Hematopoietic multipotent progenitor cell treated with erythropoietin and hydrocortisone succinate and interleukin-3 and kit ligand, for 17 days (in vitro differentiated cells): ENCODE data around the gene THSD7B.
"Not testable (repeated sequence)": the region's sequence is repeated elsewhere in the genome, so short reads cannot be mapped to it uniquely, and the experiment has no call there.

Experiments used
- DNase-seq: peaks from one replicate; pipeline ENCODE4 v3.0.0-alpha.2; 2015; ENCODE audit warnings: low spot score

Gene THSD7B, protein sequence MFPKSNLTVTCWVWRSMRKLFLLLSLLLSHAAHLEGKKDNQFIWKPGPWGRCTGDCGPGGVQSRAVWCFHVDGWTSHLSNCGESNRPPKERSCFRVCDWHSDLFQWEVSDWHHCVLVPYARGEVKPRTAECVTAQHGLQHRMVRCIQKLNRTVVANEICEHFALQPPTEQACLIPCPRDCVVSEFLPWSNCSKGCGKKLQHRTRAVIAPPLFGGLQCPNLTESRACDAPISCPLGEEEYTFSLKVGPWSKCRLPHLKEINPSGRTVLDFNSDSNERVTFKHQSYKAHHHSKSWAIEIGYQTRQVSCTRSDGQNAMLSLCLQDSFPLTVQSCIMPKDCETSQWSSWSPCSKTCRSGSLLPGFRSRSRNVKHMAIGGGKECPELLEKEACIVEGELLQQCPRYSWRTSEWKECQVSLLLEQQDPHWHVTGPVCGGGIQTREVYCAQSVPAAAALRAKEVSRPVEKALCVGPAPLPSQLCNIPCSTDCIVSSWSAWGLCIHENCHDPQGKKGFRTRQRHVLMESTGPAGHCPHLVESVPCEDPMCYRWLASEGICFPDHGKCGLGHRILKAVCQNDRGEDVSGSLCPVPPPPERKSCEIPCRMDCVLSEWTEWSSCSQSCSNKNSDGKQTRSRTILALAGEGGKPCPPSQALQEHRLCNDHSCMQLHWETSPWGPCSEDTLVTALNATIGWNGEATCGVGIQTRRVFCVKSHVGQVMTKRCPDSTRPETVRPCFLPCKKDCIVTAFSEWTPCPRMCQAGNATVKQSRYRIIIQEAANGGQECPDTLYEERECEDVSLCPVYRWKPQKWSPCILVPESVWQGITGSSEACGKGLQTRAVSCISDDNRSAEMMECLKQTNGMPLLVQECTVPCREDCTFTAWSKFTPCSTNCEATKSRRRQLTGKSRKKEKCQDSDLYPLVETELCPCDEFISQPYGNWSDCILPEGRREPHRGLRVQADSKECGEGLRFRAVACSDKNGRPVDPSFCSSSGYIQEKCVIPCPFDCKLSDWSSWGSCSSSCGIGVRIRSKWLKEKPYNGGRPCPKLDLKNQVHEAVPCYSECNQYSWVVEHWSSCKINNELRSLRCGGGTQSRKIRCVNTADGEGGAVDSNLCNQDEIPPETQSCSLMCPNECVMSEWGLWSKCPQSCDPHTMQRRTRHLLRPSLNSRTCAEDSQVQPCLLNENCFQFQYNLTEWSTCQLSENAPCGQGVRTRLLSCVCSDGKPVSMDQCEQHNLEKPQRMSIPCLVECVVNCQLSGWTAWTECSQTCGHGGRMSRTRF (N-terminal part only)

DNA sequence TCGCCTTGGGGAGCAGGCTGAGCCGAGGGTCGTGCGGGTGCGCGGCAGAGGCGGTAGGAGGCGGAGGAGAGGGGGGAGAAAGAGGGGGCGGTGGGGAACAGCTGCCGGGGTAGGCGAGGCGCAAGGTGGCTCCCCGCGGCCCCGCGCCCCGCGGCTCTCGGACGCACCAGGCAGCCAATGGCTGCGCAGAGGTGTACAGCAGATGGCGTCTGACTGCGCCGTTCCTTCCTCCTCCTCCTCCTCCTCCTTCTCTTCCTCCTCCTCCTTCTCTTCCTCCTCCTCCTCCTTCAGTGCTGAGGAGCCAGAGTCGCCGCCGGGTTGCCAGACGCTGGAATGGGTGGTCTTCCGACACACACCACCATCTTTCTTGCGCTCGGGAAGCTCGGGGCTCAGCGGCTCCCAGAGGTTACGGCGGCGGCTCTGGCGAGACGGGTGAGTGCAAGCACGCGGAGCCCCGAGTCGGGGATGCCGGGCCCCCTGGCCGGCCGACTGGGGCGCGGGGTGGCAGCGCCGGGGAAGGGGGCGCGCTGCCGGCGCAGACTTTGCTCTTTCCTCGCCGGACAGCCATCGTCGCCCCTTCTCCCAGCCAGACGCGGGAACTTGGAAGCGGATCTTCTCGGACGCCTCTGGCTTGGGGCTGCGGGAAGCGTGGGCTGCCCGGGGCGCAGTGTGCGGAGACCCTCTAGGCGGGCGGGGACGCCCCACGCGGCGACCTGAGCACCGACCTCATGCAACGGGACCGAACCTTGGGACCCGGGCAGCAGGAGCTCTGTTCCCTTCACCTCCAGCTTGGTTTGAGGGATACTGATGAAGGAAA is at the start of gene THSD7B:
THSD7B (plus strand) TSS at position 290 of the 817 bp plus-strand sequence. CDS start 116,634 bp downstream, outside the sequence.
- no peak for DNase-seq

DNA sequence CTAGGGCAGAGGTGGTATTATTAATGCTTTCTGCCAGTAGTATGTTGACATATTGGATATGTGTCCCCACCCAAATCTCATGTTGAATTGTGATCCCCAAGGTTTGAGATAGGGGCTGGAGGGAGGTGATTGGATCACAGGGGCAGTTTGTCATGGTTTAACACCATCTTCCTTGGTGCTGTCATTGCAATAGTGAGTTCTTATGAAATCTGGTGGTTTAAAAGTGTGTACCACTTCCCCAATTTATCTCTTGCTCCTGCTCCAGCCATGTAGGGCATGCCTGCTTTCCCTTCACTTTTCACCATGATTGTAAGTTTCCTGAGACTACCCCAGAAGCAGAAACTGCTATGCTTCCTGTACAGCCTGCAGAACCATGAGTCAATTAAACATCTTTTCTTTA is 47.1 kb upstream of the THSD7B start:
- no peak for DNase-seq

DNA sequence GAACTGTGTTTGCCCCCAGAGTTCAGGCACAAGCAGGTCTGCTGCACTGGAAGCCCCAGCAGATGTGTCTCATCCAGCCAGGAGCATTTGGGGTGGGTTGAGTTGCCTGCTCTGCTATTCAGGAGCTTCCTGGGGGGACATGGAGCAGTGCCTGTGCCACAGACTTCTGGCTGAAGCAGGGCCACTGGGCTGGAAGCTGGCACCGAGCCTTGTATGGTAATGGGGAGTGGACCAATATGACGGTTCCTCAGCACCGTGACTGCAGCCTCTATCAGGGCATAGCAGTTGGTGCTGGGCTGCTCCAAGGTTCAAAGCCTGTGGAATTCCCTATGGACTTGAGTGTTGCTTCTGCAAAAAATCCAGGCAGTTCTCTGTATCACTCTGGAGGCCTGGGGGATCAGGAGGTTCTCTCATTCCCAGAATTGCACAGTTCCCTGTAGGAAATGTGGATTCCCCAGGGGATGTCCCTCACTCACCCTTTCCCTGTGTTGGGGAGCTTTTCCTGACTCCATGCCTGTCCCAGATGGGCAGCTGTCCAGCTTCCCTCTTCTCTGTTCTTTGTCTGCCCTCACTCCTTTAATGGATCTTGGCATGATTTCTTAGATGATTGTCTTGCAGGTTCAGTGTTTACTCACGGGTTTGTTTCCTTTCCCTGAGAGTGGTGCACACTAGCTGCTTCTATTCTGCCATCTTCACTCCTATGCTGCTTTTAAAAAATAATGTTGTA is 37.2 kb upstream of the THSD7B start:
- DNase-seq = no peak

DNA sequence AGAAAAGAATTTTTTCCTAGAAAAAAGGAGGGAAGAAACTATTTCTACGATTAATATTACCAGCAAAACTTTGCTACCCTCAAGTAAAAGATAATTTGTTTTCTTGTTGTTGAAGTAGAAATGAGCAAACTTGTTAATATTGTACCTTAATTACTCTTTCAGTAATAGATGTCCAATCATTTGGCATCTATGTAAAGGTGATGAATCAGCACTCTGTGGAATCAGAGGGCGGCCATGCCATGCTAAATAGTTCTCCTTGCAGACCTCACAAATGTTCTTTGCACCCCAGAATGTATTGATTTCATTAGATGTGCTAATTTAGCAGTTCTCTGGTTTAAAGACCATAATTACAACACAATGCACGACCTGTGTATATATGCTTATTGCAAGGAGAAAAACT is 29.1 kb upstream of the THSD7B start:
- no peak for DNase-seq

DNA sequence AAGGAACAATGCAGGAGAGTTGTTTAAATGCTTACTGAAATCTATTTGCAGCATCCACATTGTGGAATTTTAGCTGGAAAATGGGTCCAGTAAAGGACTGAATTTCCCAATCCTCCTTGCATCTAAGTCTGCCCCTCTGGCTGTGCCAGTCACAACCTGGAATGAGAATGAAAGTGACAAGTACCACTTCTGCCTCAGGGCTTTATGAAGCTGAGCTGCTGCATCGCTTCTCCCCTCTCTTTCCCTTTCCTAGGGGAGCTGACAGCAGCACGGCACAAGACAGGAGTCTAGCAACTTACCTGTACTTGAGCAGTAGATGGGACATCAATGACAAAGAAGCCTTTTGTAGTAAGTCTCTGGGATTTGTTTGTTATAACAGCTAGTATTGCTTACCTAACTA is 27.3 kb upstream of the THSD7B start:
- DNase-seq = no peak

DNA sequence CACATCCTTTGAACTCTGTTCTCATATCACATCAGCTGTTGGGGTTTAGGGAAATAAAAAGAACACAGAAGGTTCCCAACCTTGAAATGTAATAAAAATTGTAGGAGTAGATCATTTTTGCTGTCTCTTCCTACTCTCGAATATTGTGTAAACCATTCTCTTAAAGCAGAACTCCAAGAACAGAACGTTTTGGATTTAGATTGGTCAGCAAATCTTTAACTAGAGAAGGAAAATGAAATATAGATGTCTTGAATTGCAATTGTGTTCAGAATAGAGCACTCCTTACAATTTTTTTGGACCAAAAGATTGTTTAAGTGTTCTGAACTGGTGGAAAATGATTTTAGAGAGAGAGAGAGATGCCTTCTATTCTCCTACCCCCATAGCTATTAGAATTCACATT is 23.9 kb upstream of the THSD7B start:
- no peak for DNase-seq

DNA sequence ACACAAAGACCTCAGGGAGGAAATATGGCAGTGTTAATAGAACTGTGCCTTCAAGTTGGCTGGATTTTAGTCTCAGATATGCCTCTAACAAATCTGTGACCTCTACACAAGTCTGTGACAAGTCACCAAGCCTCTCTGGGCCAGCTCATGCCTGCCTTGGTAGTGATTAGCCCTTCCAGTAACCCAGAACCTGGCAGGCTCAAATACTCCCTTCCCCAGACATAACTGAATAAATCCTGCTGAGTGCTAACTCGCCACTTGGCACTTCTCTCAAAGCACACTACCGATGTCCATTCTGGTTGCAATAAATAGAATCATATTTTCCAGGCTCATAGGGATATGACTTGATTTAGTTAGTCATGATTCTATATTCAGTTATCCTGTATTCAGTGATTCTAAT is 15.3 kb upstream of the THSD7B start:
- DNase-seq = no peak

DNA sequence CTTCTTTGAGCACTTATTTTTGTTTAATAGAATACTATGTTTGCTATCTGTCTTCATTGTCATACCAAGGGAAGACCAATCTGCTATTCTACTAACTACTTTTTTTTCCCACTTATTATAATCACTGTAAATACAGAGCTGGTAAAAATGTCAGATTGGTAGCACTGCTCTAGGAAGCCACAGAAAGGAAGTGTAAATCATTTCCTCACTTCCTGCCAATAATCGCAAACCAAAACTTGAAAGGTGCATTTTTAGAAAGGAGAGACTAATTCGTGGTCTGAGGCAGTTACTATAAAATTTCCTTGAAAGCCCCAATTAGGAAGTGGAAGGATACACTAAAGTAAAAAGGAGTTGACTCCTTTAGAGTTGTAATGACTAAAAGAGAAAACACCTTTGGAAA is 13.9 kb upstream of the THSD7B start:
- no peak for DNase-seq

DNA sequence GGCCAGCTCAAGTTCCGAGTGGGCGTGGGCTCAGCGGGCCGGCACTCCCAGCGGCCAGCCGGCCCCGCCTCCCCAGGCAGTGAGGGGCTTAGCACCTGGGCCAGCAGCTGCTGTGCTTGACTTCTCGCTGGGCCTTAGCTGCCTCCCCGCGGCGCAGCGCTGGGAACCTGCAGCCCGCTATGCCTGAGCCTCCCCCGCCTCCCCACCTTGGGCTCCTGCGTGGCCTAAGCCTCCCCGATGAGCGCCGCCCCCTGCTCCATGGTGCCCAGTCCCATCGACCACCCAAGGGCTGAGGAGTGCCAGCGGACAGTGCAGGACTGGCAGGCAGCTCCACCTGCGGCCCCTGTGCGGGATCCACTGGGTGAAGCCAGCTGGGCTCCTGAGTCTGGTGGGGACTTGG is 6.8 kb upstream of the THSD7B start:
- DNase-seq = not testable (repeated sequence)

DNA sequence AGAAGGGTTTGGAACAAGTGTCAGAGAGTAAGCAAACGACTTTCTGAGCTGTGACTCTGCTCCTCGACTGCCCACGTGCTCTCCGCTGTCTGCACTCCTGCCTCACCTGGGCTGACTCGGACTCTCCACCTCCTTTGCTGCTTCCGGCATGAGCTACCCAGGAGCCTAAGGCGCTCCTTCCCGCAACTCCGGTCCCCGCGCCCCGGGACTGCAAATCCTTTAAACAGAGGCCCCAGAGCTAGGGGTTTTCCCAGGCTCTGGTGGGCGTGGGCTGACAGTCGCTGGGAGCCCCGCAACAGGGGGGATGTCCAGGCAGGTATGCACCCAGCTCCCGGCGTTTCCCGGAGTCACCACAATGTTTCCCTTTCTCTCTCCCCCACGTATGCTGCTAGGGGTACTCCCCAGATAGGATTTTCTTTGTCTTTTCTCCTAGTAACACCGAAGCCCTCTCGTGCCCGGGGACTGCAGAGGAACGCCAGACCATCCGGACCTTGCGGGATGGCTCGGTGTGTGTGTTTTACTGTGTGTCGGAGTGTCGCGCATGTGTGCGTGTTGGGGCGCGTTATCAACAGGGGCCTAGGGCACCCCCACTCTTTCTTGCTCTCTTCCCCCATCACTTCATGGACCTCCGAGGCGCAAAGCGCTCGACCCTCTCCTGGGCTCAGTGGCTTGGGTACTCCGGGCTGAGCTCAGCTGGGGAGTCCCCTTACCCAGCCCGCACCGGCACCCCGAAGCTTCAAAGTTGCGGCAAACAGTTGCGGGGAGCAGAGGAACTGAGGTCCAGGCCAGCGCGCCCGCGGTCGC is 691 bp upstream of the THSD7B start:
- no peak for DNase-seq

DNA sequence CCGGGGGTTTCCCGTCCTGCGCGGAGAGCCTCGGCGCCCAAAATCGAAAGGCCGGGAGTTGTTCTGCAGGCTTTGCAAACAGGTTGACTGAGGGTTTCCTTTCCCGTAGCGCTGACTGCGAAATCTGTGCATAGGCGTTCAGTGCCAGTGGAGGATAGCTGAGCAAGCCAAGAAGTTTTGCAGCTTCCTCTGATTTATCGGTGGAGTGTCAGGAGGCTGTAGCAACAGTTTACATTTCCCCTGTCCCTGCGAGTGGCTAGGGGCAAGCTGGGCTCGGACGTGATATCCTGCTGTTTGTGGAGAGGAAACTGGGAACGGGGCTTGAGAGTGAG is 694 bp downstream of the THSD7B start:
- no peak for DNase-seq

DNA sequence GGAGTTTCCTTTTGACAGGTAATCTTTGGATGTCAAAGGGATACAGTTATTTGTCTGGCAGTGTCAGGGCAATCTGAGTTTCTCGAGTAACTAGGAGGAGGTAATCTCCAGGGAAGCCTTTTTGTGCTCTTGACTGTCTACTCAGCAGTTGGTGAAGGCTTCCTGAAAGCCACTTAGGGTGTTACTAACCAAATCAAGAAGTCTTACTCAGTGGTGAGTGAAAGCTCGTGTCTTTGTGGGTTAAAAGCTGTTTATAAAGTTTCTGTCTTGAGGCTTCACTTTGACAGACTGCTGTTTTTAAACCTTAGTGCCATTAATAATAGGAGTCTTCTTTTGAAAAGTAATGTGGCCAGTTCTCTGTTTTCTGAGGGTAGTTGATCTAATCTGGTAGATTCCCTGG is 1.7 kb downstream of the THSD7B start:
- no peak for DNase-seq

DNA sequence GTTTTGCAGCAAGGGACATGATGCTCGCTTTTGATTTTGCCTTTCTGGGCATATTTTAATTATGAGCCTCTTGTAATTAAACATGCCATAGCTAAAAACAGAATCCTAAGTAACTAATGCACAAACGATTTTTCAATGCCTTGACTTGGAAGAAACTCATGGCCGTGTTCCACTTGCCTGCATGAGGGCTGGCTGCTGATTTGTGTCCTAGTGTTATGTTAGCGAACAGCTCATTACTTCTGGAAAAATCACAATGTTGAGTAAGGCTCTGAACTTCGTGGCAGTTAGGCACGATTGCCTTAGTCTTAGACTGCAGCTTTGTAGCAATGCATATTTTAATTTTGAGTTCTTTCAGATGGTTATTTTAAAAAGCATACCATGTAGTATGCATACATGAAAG is 4.5 kb downstream of the THSD7B start:
- DNase-seq = no peak

DNA sequence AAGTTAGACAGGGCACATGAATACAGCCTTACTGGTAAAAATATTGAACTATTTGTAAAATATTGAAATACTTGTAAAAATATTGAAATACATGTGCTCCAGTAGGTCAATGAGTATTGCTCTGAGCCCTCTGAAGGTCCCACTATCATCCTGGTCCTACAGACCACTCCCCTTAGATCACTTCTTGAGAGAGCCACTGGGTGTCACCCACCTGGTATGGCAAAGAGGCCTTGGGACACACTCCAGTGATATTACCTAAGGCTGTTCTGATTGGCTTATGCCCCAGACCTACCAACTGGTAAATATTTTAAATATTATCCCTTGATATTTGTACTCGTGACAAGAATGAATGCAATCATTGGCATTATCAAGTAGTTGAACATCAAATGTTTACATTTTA is 5.0 kb downstream of the THSD7B start:
- no peak for DNase-seq

DNA sequence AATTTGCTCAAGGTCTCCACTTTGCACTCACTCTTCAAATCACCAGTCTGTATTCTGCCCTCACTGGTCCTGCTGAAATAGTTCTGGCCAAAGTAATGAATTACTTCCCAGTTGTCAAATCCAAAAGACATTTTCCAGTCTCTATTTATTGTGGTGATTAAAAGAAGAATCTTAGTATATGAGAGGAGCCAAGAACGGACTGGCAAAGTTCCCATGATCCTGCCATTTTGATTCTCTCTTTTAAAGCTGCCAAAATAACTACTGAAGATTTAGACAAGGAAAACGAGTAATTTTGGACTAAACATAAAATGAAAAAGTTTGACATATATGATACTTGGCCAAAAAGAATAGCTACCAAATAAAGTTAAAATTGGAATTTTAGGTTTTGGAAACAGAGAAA is 12.0 kb downstream of the THSD7B start:
- no peak for DNase-seq

DNA sequence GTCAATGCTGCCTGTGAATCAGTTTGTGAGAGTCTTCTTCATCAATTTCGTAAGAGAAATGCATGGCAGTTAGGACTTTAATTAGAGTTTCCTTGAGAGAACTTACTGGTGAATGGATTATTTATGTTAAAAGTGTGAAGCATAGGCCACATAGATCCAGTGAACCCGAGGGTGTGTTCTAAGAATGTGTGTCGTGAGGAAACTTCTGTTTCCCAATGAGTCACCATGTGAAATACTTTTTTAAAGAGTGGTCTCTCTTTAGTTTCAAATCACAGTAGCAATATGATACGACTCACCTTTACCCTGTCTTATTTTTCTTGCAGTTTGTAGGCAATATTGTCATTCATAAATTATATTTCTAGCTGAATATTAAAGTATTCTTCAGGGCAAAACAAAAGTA is 18.5 kb downstream of the THSD7B start:
- DNase-seq = no peak

DNA sequence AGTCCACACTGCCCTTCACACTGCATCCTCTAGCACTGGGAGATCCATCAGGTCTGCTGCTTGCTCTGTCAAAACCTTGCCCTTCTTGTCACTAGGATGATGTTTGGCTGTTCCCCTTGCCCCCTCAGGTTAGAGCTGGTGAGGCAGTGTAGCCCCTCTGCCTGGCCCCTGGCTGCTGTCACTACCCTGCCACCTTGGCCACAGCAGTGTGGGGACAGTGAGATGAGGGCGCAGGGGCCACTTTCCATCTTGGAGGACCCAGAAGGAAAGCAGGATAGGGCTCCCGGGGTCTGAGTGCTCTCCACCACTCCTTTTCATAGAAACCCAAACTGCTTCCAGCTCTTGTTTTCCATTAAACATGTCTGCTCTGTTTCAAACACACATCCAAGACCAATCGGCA is 19.9 kb downstream of the THSD7B start:
- DNase-seq = no peak

DNA sequence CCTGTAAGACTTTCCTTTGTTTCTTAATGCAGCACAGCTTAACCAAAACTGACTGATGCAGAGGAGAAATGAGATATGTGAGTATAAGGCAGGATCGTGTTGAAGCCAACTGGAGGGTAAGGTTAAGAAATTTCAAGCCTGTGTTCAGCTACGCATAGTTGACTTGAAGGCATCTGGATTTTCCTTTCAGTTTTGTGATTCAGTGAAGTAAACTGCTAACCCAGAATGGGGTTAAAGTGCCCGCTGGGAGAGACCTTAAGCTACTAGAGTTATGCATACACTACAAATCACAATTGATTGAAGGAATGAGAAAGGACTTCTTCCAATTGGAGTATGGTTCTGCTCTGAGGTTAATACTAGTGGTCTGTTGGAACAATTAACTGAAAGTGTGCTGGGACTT is 22.6 kb downstream of the THSD7B start:
- DNase-seq = no peak

DNA sequence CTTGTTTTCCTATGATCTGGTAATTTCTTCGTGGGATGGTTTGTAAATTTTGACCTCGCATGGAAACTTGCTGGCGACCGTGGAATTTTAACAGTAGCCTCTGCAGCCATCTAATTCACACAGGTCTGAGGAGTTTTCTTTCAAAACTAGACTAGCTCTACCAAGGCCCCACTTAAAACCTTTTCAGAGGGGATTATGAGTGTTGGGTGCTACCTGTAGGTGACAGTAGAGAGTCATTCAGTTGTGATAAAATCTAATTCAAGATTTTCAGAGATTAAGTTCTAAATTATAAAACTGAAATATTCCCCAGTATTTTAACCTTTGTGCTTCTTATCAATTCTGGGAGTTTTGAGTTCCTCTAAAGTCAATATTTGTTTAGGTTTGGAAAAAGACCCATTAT is 31.0 kb downstream of the THSD7B start:
- DNase-seq = no peak

DNA sequence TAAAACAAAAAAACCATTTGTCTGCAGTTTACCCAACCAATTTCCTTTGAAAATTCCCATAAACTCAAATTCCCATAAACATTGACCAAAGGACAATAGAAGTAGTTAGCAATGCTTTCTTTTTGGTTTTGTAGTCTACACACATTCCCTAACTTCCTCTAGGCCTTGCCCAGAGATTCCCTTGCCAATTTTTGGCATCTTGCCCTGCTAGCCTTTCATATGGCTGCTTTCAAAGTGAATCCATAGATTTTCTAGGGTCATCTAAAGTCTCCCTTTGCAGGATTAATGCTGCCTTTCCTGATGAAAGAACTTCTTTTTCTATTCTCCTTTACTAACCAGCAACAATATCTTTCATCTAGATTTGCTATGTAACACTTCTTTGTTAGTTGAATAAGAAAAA is 33.4 kb downstream of the THSD7B start:
- no peak for DNase-seq
